HG03571 (cell line): ENCODE results near the gene TBC1D1.

Source experiments
- ATAC-seq: cut with Tn5 transposase; IDR thresholded peaks from one replicate; pipeline ENCODE4 v1.9.1; 2021; ENCODE audit not compliant: unreplicated experiment

Gene TBC1D1

GRCh38 chr4:38161208-38162113, 270.6 kb downstream of the TBC1D1 start:
- ATAC-seq = no peak

- no peak for ATAC-seq
Measured at GRCh38 chr4:38162240-38162784, 271.4 kb downstream of the TBC1D1 start.

GRCh38 chr4:38163216-38164006, 272.5 kb downstream of the TBC1D1 start:
- no peak for ATAC-seq

DNA sequence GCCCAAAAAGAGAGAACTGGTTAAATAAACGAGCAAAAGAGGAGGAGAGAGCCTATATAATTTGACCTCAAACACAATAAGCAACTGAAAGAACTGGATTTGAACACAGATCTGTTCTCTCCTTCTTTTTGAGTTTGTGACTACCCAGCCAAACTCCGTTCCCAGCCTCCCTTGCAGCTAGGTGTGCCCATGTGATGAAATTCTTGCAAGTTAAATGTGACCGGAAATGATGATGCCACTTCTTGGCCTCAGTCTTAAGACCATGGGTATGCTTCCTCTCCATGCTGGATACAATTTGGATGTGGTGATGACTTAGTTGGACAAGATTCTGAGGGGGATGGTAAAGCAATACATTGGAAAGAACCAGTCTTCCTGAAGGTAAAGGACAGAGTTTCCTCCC, 273.5 kb downstream of the TBC1D1 start:
- ATAC-seq = no peak

- ATAC-seq = no peak
Measured at GRCh38 chr4:38166082-38166481, 275.2 kb downstream of the TBC1D1 start.

GRCh38 chr4:38166768-38167167, 275.9 kb downstream of the TBC1D1 start:
- ATAC-seq = no peak

DNA sequence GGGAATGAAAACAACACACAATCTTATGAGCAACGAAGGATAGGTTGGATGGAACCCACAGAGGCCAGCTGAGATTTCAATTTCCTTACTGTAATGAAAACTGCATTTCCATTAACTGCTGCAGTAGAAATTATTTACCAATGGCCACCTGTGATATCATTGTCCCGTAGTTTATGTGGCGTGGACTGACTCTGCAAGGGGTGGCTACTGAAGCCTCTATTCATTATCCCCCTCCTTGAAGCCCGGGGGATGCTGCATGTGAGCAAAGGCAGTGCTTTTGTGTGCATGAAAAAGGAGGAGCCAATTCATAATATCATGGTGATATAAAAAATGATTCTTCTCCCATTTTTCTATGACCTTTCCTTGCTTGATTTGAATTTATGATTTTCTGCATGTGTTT, 277.1 kb downstream of the TBC1D1 start:
- no peak for ATAC-seq

DNA sequence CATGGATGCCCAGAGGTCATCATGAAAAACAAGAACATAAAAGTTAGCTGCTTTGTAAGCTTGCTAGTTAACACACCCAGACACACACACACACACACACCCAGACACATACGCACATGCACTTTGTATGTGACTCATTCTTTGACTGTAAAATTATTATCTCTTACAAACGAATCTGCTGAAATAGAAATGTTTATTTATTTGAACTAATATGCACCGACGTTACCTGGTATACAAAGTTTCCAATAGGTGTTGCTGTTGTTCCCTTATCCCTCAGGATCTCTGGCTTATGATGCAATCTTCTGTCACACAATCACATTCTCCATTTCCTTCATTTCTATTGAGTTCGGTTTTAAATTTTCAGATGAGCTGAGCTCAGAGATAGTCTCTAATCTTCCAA, 278.6 kb downstream of the TBC1D1 start:
- no peak for ATAC-seq

DNA sequence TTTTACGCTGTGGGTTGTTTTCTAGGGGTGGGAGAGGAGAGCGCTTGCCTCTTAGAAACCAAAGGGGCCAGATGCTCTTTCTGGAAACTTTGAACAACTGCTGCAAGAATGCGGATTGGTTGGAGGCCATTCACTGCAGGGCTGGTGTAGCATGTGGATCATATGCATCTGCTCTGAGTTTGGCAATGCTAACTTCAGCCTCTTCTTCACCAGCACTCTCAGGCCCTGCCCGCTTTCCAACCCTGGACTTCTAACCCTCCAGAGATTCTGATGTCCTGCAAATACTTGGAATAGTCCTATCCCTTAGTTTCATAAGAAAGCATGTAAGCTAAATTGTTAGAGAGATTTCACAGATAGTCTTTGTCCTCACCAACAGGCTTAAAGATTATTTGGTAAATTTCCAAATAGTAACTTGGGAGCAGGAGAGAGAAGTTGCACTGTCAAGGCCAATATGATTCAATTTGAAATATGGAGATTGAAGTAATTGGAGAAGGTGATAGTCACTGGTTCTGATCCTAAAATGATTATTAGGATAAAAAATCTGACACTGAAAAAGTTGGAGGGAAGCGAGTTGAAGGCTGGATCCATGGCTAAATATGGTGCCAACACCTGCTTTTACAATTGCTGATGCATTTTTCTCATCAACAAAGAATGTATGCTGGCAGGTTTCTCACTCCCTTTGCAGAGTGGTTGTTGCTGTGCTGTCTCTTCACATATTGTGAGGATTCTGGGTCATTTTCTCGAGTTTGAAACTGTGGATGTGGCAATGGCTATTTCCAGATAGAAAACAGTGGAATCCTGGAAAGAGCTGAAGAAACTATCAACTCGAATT, 279.7 kb downstream of the TBC1D1 start:
- no peak for ATAC-seq

GRCh38 chr4:38172078-38172477, 281.2 kb downstream of the TBC1D1 start:
- no peak for ATAC-seq

- no peak for ATAC-seq
Measured at GRCh38 chr4:38173935-38174518, 283.1 kb downstream of the TBC1D1 start.

DNA sequence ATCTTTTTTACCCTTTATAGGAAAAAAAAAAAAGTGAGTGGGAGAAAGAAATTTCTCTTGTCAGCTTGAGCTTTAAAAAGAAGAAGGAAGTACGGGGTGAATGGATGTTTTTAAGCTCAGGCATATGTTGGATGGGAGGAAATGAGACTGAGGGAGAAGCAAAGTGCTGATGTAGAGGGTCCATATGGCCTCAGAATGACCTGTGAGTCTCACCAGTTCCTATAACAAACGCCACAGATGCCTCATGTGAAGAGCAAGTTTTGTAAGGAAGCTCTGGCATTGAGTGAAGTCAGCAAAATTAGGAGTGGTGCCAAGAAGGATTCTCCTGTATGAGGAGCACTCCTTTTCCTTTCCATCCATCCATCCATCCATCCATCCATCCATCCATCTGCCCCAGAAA, 283.9 kb downstream of the TBC1D1 start:
- no peak for ATAC-seq

GRCh38 chr4:38176165-38176564, 285.3 kb downstream of the TBC1D1 start:
- no peak for ATAC-seq

GRCh38 chr4:38177035-38177546, 286.2 kb downstream of the TBC1D1 start:
- ATAC-seq = no peak

DNA sequence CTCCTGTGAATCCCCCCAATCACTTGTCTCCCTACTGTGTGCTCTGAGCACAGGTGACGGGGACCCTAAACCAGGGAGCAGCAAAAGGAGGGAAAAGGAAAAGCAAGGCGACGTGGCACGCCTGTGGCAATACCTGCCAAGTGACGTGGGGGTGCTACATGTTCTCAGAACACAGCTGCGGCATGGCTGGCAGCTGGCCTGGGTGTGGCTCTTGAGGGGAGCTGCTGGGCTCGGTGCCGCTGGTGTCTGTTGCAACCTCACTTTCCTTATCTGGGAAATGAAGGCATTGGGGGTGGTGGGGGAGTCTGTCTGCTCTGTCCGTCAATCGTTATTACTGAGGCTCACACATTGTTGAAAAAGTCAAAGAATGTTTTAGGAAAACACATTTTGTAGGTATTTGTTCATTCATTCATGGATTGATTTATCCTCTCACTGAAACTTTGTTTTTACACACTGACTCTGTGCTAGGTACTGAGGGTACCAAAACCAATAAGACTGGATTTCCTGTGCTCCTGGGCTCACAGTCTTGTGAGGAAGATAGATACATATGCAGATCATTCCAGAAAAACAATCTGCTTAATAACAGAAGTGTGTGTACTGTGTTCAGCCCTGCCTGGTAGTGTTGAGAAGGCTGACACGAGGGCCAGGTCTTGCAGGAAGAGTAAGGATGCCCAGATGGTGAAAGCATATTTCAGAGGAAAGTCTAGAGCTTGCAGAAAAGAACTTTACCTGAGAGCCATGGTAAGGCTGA, 286.9 kb downstream of the TBC1D1 start:
- no peak for ATAC-seq

DNA sequence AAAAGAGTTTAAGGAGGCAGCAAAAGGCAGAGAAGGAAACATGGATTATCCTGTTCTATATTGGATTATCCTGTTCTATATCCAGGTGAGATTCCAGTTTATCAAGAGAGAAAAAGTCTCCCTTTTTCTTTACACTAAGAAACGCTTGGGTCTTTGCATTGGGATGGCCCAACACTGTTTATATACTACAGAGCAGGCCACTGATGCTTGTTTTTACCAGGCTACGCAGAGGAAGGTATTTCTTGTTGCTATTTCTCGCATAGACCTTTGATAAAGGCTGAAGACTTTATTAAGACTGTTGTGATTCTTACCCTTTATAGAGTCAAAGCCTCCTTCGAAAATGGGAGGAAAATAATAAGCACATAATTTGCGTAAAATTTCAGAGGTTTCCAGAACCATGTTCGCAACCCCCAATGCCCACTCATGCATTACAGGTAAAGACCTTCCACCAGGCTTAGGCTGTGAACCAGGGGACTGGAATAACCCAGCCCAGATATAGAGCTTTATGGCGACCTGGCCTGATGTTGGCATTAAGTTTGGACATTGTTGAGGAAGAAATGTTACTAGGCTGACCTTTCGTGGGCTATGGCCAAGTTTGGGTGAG, 287.6 kb downstream of the TBC1D1 start:
- no peak for ATAC-seq

DNA sequence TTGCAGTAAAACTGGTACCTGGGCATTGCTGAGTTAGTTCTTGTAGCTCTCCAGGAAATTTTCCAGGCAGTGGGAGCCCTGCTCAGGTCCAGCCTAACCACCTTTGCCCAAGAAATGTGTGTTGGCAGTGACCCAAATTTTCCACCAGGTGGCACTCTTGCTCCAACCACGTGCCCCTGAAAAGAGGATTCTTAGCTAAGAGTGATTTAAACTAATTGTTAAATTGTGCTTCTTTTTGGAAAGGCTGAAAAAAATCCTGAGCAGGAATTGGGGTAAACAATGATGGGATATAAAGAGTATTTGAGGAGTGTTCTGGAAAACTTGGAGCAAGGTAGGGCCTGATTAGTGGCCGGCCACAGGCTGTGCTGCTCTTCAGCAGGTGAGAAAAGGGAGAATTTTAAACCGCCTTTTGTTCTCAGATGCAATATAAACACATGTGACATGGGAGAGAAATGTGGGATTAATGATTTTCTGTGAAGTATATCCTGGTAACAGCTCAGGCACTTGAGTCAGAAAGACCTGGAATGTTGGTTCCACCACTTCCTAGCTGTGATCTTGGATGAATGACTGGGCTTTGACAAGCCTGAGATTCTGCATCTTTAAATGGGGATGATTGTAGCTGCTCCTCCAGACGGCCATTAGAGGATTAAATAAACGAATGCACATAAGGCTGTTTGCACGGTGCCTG, 288.9 kb downstream of the TBC1D1 start:
- ATAC-seq = peak; percentile 49

- no peak for ATAC-seq
Measured at GRCh38 chr4:38180456-38180855, 289.6 kb downstream of the TBC1D1 start.

DNA sequence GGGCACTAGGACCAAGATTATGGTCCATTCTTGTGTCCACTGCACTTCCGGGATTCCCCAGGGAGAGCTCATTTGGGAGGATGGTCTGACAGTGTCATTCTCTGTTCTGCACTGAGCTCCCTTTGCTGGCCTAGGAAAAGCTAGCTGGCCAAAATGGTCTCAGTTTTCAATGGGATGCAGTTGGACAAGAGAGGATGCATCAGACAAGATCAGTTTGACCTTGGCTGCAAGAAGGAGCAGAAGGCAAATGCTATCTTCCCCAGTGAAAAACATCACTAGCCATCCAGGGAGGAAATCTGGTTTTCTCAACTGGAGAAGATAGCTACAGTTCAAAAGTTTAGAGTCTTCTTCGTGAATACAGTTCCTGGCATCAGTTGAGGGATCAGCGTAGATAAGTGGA, 290.4 kb downstream of the TBC1D1 start:
- no peak for ATAC-seq
